Glomerular visceral epithelial cell (primary cell): ENCODE data around the gene PLK5.
"Not testable (repeated sequence)": the region's sequence is repeated elsewhere in the genome, so short reads cannot be mapped to it uniquely, and the experiment has no call there.

Source experiments
- DNase-seq: peaks from one replicate; pipeline ENCODE4 v3.0.0-alpha.2; 2016; ENCODE audit errors: extremely low spot score

The PLK5 gene

DNA sequence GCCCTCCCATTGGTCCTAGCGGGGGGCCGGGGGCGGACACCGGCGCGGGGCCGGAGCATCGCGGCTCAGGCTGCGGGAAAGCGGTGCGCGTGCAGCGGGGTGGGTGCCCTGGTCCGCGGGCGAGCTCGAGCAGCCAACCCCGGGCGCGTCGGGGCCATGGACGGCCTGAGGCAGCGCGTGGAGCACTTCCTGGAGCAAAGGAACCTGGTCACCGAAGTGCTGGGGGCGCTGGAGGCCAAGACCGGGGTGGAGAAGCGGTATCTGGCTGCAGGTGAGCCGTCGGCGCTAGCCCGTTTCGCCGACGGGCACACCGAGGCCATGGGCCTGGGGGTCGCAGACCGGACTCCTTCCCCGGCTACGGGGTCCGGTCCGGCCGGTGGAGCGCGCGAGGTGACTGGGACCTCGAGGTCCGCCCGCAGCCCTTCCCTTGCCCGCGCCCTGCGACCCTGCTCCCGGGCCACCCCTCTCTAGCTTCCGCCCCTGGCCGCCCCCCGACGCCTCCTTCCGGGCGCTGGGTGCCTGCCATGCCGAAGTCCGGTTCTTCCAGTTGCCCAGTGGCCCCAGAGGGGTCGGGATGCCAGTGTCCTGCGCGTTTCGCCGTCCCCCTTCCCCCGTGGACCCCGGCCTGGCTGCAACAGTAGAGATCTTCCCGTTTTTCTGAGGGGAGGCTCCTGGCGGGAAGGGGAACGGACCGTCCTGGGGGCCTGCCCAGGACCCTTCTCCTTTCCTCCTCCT lies 32.6 kb upstream of the PLK5 start, which contains the start of gene REEP6:
TSS of gene REEP6 (plus strand) at position 68 of the 735 bp plus-strand sequence. CDS start at position 157, 89 bp downstream.
- no peak for DNase-seq

DNA sequence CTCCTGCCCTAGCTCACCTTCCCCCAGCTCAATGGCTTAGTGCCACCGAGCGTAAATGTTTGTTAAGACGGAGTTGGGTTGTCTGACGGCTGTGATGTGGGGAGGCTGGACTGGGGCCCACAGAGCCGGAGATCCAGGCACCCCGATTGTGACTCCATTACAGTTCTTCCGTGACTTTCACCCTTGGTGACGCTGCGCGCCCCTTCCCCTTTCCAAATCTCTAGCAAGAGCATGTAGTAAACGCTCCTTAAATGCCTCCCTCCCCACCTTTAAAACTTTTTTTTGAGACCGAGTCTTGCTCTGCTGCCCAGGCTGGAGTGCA lies 32.1 kb upstream of the PLK5 start:
- DNase-seq: no peak

DNA sequence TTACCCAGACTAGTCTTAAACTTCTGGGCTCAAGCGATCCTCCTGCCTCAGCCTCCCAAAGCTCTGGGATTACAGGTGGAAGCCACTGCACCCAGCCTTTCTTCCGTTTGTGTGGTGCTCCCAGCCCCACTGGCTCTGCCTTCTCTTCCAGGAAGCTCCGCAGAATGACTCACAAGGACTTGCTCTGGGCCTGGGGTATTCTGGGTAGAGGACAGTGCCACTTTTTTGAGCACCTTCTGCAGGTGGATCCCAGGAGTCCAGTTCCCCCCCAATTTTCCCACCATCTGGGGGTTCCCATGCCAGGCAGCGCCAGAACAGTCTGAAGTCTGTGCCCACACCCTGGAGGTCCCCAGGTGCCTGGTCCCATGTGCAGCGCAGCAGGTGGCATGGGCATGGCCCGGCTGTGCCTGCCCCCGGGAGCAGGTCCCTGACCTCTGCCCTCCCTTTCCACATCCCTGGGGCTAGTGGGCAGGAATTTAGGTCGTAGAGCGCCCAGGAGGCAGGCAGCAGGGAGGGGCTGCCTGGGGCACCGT lies 31.3 kb upstream of the PLK5 start:
- DNase-seq: peak; percentile 36

DNA sequence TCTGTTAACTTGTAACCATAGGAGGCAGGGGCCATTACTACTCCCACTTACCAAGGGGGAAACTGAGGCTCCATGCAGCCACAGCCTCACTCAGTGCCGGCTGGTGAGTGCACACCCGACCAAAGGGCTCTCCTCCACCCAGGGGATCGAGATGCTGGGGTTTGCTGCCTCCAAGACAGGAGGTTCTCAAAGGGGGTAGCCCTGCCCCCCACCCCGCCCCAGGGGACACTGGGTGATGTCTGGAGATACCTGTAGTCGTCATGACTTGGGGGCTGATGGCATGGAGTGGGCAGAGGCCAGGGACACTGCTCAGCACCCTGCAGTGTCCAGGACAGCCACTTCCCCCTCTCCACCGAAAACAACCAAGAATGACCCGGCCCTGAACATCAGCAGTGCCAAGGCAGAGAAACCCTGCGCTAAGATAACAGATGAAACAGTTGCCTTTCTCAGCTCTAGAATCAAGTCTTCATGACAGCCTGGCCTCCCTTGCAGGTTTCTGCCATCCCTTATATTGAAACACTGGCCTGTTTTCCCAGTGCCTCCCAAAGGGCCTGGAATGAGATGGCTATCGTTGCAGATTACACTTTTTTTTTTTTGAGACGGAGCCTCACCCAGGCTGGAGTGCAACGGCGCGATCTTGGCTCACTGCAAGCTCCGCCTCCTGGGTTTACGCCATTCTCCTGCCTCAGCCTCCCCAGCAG lies 29.6 kb upstream of the PLK5 start:
- no peak for DNase-seq

DNA sequence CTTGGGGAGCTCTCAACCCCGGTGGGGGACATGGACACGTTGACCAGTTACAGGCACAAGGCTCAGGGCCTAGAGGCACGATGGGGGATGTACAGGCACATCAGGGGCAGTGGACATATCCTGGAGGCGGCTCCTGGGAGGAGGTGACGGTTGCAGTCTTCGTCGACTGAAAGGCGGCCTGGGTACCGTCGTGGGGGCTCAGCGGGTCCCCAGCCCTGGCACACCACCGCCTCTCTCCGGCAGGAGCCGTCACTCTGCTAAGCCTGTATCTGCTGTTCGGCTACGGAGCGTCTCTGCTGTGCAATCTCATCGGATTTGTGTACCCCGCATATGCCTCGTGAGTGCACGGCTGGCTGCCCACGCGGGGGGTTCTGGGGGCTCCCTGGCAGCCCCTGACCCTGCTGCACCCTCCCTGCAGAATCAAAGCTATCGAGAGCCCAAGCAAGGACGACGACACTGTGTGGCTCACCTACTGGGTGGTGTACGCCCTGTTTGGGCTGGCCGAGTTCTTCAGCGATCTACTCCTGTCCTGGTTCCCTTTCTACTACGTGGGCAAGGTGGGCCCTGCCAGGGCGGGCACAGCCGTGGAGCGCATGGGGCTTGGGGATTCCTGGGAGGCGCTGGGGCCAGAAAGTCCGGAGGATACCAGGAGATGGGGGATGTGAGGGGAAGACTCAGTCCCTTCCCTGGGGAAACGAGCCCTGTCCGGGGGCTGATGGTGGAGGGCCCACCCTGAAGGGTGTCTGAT lies 28.7 kb upstream of the PLK5 start:
- no peak for DNase-seq

DNA sequence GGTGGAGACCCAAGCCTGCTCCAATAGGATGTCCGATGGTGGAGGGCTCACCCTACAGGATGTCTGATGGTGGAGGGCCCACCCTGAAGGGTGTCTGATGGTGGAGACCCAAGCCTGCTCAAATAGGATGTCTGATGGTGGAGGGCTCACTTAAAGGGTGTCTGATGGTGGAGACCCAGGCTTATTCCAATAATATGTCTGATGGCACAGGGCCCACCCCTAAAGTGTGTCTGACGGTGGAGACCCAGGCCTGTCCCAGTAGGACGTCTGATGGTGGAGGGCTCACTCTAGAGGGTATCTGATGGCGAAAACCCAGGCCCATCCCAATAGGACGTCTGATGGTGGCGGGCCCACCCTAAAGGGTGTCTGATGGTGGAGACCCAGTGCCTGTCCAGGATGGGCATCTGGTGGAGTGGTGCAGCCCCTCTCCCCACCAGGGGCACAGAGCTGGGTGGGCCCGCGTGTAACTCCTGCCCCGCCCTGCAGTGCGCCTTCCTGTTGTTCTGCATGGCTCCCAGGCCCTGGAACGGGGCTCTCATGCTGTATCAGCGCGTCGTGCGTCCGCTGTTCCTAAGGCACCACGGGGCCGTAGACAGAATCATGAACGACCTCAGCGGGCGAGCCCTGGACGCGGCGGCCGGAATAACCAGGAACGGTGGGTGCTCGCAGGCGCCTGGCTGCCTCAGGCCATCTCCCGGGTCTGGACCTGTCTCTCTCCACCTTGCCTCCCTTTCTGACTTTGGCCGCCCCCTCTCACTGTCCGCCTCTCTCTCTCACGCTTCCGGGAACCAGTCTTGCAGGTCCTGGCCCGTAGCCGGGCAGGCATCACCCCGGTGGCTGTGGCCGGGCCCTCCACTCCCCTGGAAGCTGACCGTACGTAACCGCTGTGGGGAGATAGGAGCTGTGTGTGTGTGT lies 27.8 kb upstream of the PLK5 start:
- no peak for DNase-seq

DNA sequence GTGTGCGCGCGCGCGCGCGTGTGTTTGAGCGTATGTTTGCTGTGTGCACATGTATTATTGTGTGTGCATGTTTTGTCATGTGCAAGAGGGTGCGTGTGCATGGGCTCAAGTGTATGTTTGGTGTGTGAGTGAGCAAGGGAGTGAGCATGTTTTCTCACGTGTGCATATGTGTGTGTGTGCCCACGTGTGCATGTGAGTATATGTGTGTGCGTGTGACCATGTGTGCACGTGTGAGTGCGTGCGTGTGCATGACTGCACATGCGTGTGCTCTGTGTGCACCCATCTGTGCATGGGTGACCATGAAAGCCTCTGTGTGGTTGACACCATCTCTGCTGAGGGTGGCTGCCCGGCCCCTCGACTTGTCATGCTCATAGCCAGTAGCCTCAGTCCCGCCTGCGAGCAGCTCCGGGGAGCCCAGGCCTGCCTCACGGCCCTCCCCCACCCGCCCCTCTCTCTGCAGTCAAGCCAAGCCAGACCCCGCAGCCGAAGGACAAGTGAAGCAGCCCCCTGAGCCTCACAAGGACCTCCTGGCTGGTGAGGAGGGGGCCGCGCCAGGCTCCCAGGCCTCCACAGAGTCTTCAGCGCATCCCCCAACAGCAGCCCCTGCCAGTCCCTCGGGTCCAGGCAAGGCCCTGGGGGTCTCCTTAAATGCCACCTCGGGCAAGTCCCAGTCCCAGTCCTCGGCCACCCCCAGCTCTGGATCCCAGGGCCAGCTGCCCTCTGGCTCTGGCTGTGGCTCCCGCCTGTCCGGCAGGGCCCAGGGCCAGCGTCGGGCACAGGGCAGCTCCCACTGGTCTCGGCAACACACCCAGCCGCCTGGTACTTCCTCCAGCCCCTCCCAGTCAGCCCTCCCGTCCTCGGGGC lies 26.9 kb upstream of the PLK5 start:
- no peak for DNase-seq

DNA sequence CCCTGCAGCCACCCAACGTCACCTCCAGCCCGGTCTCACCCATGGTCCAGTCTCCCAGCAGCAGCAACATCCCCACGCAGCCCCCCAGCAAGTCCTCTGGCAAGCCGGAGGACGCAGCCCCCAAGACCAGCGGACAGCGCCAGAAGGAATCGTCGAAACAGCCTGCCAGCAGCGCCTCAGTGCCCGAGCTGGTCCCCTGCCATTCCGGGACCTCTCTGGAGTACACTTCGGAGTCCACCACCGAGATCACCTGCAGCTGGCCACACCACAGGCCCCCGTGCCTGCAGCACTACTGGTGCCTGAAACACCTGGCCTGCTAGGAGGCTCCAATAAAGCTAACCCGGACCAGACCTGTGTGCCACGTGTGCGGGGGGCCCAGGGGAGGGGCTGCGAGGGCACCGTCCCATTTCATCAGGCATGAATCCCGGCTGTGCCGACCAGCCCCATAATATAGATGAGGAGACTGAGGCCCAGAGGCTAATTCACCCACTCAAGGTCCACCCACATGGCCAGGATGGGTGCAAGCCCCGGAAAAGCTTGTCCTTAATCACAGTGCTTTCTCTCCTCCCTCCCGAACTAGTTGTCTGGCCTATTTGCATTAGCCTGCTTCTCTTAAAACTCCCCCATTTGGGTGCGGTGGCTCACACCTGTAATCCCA lies 26.2 kb upstream of the PLK5 start:
- DNase-seq: no peak

DNA sequence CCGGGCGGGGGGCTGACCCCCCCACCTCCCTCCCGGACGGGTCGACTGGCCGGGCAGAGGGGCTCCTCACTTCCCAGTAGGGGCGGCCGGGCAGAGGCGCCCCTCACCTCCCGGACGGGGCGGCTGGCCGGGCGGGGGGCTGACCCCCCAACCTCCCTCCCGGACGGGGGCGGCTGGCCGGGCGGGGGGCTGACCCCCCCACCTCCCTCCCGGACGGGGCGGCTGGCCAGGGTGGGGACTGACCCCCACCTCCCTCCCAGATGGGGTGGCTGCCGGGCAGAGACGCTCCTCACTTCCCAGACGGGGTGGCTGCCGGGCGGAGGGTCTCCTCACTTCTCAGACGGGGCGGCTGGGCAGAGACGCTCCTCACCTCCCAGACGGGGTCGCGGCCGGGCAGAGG lies 24.6 kb upstream of the PLK5 start:
- DNase-seq: not testable (repeated sequence)

DNA sequence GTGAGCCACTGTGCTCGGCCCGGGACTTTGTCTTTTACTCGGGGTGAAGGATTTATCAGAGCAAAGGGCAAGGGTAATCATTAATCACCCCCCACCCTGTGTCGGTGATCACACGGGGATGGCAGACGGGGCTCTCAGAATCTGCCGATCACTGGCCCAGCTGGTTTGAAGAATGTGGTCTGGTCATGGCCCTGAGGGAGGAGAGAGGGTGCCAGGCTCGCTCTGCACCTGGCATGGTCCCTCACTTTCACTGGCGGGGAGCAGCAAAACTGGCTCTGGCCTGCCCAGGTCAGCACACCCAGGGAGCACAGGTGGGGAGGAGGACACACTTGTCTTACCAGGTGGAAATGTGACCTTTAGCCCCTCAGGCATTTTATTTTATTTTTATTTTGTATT lies 22.7 kb upstream of the PLK5 start:
- DNase-seq: peak; percentile 58

DNA sequence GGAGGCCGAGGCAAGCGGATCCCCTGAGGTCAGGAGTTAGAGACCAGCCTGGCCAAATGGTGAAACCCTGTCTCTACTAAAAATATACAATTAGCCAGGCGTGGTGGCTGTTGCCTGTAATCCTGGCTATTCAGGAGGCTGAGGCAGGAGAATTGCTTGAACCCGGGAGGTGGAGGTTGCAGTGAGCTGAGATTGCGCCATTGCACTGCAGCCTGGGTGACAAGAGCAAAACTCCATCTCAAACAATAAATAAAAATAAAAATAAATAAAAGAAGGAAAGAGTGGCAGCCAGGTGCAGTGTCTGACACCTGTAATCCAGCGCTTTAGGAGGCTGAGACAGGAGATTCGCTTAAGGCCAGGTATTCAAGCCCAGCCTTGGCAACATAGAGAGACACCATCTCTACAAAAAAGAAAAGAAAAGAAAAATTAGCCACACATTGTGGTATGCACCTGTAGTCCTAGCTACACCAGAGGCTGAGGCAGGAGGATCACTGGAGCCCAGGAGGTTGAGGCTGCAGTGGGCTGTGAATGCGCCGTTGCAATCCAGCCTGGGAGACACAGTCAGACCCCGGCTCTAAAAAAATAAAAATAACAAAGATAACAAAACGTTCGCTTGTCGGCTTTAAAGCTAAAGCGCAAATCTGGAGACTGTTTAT lies 21.3 kb upstream of the PLK5 start:
- no peak for DNase-seq

DNA sequence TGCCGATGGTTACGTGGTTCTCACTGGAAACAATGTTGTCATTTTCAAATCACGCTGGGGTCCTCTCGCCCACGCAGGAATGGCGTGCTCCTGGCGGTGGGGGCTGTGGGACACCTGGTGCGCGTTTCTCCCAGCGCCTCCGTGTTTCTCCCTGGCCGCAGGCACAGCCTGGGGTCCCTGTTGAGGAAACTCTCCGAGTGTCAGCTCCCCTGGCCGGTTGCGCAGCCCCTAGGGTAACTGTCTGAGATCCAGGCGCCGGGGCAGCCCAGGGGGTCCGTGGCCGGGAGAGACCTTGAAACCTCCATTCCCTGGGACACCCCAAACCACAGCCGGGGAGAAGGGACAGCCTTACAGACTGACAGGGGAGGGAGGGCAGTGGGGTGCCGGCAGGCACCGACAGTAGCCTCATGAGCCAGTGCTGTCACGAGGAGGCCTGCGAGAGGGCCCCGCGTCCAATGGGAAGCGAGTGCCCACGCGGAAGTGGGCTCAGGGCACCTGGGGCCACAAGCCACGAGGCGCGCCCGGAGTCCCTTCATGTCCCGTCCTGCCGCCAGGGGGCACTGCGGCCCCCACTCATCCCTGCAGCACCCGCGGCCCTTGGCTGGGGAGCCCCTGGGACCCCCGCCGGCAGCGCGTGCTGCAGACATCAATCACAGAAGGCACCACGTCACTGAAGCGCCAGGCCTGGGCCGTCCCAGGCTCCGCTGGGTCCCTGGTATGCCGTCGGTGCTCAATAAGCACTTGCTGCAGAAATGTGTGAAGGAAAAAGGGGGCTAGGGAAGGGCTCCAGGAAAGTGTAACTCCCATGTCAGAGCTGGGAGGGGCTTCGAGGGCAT lies 20.6 kb upstream of the PLK5 start:
- DNase-seq: peak; percentile 47

DNA sequence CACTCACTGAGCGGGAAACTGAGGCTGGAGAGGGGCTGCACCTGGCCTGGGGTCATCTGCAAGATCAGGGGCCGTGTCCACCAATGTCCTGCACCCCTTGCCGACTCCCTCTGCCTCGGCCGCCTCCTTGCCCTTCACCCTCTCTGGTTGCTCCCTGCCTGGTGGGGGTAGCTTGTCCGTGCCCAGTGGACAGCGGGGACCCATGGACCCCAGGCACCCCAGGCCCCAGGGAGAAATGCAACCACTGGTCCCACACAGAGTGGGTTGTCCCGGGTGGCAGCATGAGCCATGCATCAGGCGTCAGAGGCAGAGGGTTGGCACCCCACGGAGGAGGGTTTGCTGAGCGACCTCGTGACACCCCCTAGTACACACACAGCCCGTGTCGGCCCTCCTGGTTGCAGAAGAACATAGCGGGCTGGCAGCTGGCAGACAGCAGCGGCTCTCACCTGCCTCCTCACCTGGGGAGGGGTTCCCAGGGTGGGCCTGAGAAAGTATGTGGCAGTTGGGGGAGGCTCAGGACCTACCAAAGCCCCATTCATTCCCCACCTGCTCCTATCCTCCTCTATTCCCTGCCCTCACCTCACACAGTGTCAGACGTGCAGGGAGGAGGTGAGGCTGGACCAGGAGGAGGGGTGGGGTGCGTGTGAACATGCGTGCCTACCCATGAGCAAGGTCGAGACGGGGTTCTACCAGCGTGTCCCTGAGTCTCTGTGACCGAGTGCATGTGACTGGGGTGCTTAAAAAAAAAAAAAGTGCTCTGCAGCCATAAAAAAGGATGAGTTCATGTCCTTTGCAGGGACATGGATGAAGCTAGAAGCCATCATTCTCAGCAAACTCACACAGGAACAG lies 19.7 kb upstream of the PLK5 start:
- no peak for DNase-seq

DNA sequence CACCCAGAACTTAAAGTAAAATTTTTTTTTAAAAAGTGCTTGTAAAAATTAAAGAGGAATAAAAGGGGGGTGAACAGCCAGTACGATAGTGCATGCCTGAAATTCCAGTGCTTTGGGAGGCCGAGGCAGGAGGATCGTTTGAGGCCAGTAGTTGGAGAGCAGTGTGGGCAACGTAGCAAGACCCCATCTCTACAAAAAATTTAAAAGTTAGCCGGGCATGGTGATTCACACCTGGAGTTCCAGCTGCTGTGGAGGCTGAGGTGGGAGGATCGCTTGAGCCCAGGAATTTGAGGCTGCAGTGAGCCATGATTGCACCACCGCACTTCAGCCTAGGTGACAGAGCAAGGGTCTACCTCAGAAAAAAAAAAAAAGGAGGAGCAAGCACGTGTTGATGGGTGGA lies 18.9 kb upstream of the PLK5 start:
- DNase-seq: no peak

DNA sequence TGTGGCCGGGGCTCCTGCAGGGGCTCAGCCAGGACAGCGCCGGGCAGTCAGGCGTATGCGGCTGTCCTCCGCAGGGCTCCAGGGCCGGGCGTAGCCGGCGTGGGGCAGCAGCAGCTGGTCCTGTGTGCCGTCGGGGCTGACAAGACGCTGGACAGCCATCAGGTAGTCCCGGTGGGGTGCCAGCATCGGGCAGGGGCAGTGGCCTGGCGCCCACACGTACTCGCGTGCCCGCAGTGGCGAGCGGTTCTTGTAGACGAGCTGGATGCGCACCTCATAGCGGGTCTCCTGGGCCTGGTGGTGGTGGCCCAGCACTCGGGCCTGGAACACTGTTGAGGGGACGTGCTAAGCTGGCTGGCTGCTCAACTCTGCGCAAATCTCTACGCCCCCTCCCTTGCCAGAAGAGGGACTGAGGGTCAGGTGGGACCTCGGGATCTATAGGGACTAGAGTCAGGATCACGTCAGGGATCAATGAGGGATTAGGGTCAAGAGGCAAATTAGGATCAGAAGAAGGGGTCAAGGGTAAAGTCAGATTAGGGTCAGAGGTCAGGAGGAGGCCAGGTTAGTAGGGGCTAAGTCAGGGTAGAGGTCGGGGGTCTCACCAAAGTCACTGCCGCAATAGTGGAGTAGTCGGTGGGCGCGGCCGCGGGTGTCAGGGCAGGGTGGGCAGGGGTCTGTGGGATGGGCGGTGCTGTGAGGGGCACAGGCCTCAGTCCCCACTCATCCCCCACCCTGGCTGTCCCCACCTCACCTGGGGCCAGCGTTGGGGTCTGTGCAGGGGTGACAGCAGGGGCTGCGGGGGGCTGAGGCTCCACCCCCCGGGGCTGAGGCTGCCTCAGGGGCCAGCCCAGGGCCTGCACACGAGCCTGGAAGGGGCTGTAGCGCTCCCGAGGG lies 17.6 kb upstream of the PLK5 start:
- no peak for DNase-seq

DNA sequence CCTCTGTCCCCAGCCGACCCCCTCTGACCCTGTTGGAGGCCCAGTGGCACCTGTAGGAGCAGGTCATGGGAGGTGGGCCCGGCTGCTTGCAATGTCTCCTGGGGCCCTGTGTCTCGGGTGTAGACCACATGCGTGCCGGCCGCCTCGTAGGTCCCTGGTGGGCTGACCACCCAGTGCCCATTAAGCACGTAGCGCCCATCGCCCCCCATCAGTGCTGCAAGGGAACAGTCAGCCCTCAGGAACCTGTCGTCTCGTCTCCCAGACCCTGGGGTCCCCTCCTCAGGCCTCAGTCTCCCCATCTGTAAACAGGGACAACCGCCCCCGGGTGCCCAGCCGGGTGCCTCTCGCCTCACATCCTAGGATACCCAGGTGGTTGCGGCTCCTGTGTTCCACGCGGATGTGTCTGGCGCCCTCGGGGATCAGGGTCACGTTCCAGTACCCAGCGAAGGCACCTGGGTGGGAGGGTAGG lies 16.7 kb upstream of the PLK5 start:
- no peak for DNase-seq
